ENCODE data around the gene PUS1.

DNA sequence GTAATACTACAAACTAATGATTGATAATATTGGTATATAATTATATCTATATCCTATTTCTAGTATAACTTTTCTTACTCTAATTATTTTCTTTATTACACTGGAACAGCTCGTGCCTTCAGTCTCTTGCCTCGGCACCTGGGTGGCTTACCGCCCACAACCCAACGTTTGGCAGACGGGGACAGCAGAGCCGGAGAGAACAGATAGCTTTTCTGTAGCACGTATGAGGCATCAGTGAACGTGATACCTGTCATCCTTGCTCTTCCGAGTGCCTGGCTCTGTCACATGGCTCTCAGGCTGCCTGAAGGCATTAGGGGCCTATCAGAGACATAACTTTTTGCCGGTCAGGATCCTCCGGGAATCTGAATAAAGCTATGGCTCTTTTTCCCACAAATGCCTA, 5.5 kb downstream of the PUS1 start:
- TF ChIP-seq, protein P1, sequence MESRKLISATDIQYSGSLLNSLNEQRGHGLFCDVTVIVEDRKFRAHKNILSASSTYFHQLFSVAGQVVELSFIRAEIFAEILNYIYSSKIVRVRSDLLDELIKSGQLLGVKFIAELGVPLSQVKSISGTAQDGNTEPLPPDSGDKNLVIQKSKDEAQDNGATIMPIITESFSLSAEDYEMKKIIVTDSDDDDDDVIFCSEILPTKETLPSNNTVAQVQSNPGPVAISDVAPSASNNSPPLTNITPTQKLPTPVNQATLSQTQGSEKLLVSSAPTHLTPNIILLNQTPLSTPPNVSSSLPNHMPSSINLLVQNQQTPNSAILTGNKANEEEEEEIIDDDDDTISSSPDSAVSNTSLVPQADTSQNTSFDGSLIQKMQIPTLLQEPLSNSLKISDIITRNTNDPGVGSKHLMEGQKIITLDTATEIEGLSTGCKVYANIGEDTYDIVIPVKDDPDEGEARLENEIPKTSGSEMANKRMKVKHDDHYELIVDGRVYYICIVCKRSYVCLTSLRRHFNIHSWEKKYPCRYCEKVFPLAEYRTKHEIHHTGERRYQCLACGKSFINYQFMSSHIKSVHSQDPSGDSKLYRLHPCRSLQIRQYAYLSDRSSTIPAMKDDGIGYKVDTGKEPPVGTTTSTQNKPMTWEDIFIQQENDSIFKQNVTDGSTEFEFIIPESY (CRISPR knock-in tag; IDR thresholded peaks at IDR 0.05), result no peak
- no peak for TF ChIP-seq CTCF (IDR thresholded peaks at IDR 0.05 in 2 of 3, conservative IDR thresholded peaks at IDR 0.05 in 1 of 3; ENCODE audit: insufficient read depth in 2 of 3, low read depth in 1 of 3, low read length in 3 of 3)
- TF ChIP-seq POLR2G (IDR thresholded peaks at IDR 0.05; ENCODE audit: low read depth, low read length), result no peak
- no peak for TF ChIP-seq NR2F6 (CRISPR knock-in tag; IDR thresholded peaks at IDR 0.05)
- TF ChIP-seq NFXL1 (CRISPR knock-in tag; IDR thresholded peaks at IDR 0.05), result no peak
- no peak for TF ChIP-seq MXI1 (IDR thresholded peaks at IDR 0.05; ENCODE audit: low read depth, low read length)
- no peak for TF ChIP-seq DPF2 (IDR thresholded peaks at IDR 0.05)
- no peak for TF ChIP-seq FOXP1 (CRISPR knock-in tag; IDR thresholded peaks at IDR 0.05)
